Measurements from ENCODE around the gene RAET1L. TPM values are rescaled to one million over a fixed set of nuclear protein-coding genes. Genes with fewer than 3 reads are reported as not detected.

Gene RAET1L
- total and polyA plus RNA-seq, 2 donors (not counting 3 experiments of a cell fraction or from before 2014, with no cell fraction given): not detected

DNA sequence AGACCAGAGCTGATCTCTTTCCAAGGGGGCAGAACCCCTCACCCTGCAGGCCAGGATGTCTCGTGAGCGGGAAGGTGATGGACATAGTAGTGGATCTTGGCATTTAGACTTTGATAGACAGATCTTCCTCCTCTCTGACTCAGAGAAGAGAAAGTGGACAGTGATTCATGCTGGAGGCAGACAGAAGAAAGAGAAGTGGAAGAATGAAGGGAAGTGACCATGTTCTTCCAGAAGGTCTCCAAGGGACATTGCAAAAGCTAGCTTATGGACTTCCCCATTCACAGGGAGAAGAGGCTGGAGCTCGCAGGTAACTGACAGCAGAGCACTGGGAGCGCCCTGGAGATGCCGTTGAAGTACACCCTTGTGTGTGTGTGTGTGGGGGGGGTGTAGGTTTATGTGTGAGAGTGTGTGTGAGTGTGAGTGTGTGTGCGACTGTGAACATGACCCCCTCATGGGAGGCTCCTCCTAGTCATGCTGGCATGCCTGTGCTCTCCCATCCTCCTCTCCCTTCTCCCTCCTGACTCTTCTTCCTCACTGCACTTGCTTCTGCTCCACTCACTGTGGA, 8.0 kb upstream of the RAET1L start:
- no TSS peak for BruUV-seq (replicated peaks)
- no peak overlapping the region for H3K4me3 ChIP-seq (replicated peaks in 1 of 3; ENCODE audit: insufficient read depth in 1 of 3, low read depth in 1 of 3, low read length in 3 of 3)
- no peak overlapping the region for H3K27ac ChIP-seq (ENCODE audit: insufficient read depth, low read depth, low read length)
- H3K9me1 ChIP-seq (replicated peaks; ENCODE audit: control insufficient read depth, extremely low read depth, insufficient read depth, low read length): no peaks in the 10 kb centered on the region
- H3K4me1 ChIP-seq (ENCODE audit: control insufficient read depth, extremely low read depth, insufficient read depth, low read length): no peaks in the 10 kb centered on the region
- DNase-seq (ENCODE audit: low read depth, low spot score) (no peak), FAIRE-seq (no peak)
- intact Hi-C loops (cut with micrococcal nuclease): no loop called here
- no peak overlapping the region for H2AFZ ChIP-seq (ENCODE audit: low read depth, low read length)
- ChIA-PET CTCF (no interaction called here), POLR2A (no interaction called here)
- H3K27me3 ChIP-seq (ENCODE audit: control insufficient read depth in 2 of 2, insufficient read depth in 2 of 2, low read length in 2 of 2): peaks cover 42 to 58% of the 10 kb centered on the region in 2 experiments
- dilution Hi-C loops (cut with MboI; ENCODE audit: extremely low pct_ligation_motif_present, low sequenced_read_pairs): no loop called here
- H3K36me3 ChIP-seq (ENCODE audit: control insufficient read depth in 2 of 2, extremely low read depth in 1 of 2, insufficient read depth in 2 of 2, low read length in 2 of 2): no peaks in the 10 kb centered on the region
- H3K79me2 ChIP-seq (ENCODE audit: control insufficient read depth, insufficient read depth, low read length): no peaks in the 10 kb centered on the region
- H4K20me1 ChIP-seq (replicated peaks; ENCODE audit: control insufficient read depth, extremely low read depth, insufficient read depth, low read length): no peaks in the 10 kb centered on the region
- no peak overlapping the region for H3K9ac ChIP-seq (replicated peaks; ENCODE audit: extremely low read depth, insufficient read depth, low read length)
- H3K9me3 ChIP-seq (replicated peaks; ENCODE audit: control insufficient read depth, insufficient read depth, low read length): no peaks in the 10 kb centered on the region
- TF ChIP-seq MAX (IDR thresholded peaks at IDR 0.05; ENCODE audit: insufficient read depth, insufficient read length): no peak
- no peak for TF ChIP-seq POLR2A (IDR thresholded peaks at IDR 0.05; ENCODE audit: low read depth, low read length)
- no peak for TF ChIP-seq CTCF (IDR thresholded peaks at IDR 0.05; ENCODE audit: extremely low read depth in 1 of 2, insufficient read depth in 1 of 2, low read depth in 1 of 2, low read length in 2 of 2)
- no peak for TF ChIP-seq POLR2AphosphoS5 (IDR thresholded peaks at IDR 0.05; ENCODE audit: insufficient read depth, low read depth, low read length)
- TF ChIP-seq GATA2 (IDR thresholded peaks at IDR 0.05; ENCODE audit: insufficient read depth, insufficient read length, low read depth, low read length): no peak
- no peak for TF ChIP-seq EZH2 (IDR thresholded peaks at IDR 0.05; ENCODE audit: borderline replicate concordance, low read depth, low read length, severe bottlenecking)
- no peak for TF ChIP-seq MYC (IDR thresholded peaks at IDR 0.05; ENCODE audit: low read depth, low read length)
- TF ChIP-seq FOS (IDR thresholded peaks at IDR 0.05; ENCODE audit: borderline replicate concordance, insufficient read depth, low read length): no peak
- TF ChIP-seq JUN (IDR thresholded peaks at IDR 0.05; ENCODE audit: borderline replicate concordance, insufficient read depth, insufficient read length, low read depth): no peak
- H3K4me2 ChIP-seq (ENCODE audit: insufficient read depth, low read length): no peak overlapping the region
